ENCODE results near the gene F11R. TPM values are rescaled to one million over a fixed set of nuclear protein-coding genes. Genes with fewer than 3 reads are reported as not detected.

The F11R gene
- total RNA-seq, 1 experiment from 2014 or later: 60.7 TPM

GRCh38 chr1:160987359-160988050 lies 33.4 kb downstream of the F11R start:
- DNase-seq (ENCODE audit: low spot score): no peak
- in situ Hi-C loops (cut with HindIII; ENCODE audit: low sequenced_read_pairs): no loop called here

DNA sequence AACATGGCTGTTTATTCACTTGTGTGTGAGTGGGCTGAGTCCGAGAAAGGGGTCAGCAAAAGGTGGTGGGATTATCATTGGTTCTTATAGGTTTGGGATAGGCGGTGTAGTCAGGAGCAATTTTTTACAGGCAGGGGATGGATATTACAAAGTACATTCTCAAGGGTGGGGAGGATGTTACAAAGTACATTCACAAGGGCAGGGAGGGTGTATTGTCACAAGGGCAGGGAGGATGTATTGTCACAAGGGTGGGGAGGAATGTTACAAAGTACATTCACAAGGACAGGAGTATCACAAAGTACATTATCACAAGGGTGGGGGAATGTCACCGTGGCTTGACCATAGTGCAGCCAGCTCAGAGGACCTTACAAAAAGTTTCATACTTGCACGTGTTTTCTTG lies 35.2 kb downstream of the F11R start:
- DNase-seq (ENCODE audit: low spot score): no peak
- in situ Hi-C loops (cut with HindIII; ENCODE audit: low sequenced_read_pairs): no loop called here

DNA sequence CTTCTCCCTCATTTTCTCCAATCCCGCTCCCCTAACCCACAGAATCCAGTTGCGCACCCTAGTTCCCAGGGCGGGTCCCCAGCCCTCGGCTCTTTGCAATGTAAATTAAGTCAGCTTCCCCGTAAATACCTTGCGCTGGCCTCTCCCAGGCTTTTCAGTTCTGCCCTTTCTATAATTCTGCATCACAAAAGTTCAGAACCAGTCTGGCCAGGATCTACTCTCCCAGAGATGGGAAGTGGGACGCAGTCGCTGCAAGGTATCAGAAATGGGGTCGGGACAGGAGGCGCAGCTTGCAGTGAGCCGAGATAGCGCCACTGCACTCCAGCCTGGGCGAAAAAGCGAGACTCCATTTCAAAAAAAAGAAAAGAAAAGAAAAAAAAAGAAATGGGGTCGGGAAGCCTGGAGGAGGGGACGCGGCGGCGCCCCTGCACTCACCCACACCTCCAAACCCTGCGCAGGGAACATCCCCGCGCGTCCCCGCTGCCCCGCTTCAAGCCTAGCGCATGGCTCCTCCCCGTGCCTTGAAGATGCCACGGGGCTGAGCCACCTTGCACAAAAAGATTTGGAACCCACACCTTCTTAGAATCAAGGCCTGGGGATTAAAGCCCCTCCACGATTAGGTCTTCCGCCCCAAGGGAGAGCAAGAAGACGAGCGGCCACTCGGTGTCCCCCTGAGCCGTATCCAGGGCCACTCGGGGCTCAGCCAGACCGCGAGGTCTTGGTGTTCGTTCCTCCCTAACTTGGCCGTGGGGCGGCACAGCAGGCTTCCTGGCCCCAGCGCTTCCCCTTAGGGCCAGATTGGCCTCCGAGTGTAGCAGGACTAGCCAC lies 39.2 kb downstream of the F11R start:
- in situ Hi-C loops (cut with HindIII; ENCODE audit: low sequenced_read_pairs): no loop called here
- no peak for DNase-seq (ENCODE audit: low spot score)

DNA sequence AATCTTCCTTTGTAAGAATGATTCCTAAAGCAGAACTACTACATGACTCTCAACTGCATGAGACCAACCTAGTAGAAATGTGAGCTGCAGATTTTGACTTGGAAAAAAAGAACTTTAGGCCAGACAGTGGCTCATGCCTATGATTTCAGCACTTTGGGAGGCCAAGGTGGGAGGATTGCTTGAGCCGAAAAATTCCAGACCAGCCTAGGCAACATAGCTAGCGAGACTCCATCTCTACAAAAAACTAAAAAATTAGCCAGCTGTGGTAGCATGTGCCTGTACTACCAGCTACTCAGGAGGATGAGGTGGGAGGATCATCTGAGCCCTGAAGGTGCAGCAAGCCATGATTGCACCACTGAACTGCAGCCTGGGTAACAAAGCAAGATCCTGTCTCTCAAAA lies 41.7 kb downstream of the F11R start:
- in situ Hi-C loops (cut with HindIII; ENCODE audit: low sequenced_read_pairs): no loop called here

GRCh38 chr1:160978510-160978927 lies 42.4 kb downstream of the F11R start:
- DNase-seq (ENCODE audit: low spot score): no peak
- in situ Hi-C loops (cut with HindIII; ENCODE audit: low sequenced_read_pairs): no loop called here

More for the DNA sequence above, 41.7 kb downstream of the F11R start:
- no peak for DNase-seq (ENCODE audit: low spot score)

DNA sequence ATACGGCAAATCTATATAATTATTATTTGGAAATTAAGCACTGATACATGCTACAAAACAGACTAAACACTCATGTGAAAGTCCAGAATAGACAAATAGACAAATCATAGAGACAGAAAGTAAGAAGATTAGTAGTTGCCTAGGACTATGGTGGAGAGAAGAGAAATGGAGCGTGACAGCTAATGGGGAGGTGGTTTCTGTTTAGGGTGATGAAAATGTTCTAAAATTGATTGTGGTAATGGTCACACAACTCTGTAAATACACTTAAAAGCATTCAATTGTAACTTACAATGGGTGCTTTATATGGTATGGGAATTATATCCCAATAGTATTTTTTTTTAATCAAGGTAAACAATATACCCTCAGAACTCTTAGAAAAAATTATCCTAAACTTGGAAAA lies 45.9 kb downstream of the F11R start:
- in situ Hi-C loops (cut with HindIII; ENCODE audit: low sequenced_read_pairs): no loop called here

GRCh38 chr1:160973491-160973890 lies 47.5 kb downstream of the F11R start:
- in situ Hi-C loops (cut with HindIII; ENCODE audit: low sequenced_read_pairs): no loop called here
- no peak for DNase-seq (ENCODE audit: low spot score)

More for the DNA sequence above, 45.9 kb downstream of the F11R start:
- no peak for DNase-seq (ENCODE audit: low spot score)

DNA sequence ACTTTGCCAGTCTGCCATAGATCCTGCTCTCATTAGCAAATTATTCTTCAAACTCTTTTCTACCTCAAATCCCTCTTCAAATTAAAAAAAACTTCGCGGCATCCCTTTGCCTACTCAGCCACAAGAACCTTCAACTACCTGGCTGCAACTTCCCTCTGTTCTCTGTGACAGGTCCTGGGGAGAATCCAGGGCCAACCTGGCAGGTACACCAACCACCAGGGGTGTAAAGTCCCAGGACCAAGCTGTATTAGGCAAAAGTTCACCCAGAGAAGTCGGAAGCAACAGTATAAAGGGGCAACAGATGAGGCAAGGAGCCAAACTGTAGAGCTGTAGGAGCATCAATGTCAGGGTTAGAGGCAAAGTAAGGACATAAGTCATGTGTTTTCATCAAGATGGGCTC lies 48.0 kb downstream of the F11R start:
- no peak for DNase-seq (ENCODE audit: low spot score)
- in situ Hi-C loops (cut with HindIII; ENCODE audit: low sequenced_read_pairs): no loop called here

DNA sequence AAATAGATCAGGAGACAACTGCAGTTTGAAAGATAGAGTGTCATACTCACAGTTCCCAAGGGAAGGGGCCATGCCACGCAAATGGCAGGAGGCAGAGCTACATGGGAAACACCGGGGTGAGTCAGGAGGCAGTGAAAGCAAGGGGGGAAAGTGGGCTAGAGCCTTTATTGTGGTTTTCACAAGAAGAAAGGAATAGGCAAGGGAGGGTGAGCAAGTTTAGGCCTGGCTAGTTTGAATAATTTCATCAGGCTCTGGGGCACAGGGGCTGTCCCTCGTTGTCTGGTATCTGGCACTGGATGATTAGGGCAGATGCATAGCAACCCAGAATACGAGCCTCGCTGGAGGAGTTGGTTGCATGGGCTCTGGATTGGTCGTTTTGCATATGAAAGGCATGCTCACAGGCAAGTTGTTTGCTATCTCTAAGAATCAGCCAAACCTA lies 49.3 kb downstream of the F11R start:
- in situ Hi-C loops (cut with HindIII; ENCODE audit: low sequenced_read_pairs): no loop called here
- no peak for DNase-seq (ENCODE audit: low spot score)

GRCh38 chr1:160963521-160963920 lies 57.4 kb downstream of the F11R start:
- DNase-seq (ENCODE audit: low spot score): no peak
- in situ Hi-C loops (cut with HindIII; ENCODE audit: low sequenced_read_pairs): no loop called here

- in situ Hi-C loops (cut with HindIII; ENCODE audit: low sequenced_read_pairs): no loop called here
- DNase-seq (ENCODE audit: low spot score): no peak
These were observed 59.5 kb downstream of the F11R start for GRCh38 chr1:160961419-160961818.

DNA sequence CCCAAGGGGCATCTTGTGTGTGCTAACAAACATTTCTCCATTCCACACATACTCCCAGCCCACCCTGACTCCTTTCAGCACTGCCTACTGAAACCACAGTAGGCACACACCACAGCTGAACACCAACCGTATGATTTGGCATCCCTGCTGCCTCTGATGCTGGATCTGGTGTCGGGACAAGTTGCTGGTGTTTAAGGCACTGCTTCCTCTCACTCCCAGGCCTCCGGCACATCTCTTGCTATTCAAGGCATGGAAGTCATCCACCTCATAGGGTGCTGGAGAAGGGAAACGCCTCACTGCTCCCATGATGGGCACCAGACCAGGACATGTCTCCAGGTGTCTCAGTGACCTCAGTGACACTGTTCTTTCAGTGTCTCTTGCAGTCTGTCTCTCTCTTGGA lies 64.0 kb downstream of the F11R start:
- no peak for DNase-seq (ENCODE audit: low spot score)
- in situ Hi-C loops (cut with HindIII; ENCODE audit: low sequenced_read_pairs): no loop called here

DNA sequence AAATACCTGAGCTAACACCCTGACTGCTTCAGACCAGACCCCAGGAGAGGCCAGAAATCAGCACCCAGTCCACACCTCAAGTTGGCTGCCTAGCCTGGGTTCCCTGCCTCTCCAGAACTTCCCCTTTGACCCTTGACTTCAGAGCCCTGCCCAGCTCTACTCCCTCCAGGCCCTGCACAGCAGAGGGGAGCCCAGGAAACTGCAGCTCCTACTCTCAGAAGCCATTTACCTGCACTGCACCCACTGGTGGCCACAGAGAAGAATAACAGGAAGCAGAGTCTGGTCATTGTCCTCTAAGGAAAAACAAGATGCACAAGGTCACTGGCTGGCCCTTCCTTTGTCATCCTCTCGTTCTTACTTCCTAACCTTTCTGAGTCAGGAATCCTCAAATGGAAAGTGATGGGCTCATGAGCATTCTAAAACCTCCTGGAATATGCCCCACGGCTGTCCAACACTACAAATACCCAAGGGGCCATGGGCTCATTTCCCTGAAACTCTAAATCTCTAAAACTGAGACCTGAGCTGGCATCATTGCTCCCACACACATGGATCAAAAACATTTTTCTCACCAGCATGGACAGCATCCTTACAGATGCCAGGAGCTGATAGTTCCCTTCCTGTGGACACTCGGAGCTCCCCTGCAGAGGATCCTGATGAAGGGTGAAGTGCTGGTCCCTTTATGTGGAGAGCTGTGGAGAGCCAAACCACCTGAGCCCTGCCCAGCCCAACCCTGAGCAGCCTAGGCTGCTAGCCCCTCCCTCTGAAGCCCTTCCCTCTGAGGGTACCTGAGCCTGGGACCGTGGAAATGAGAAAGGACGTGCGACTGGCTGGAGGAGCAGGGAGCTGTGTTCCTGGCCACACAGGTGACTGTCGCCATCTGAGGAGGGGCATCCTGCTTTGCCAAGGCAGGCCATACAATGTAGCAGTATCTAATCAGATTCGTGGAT lies 66.5 kb downstream of the F11R start, which contains the start of gene ITLN2:
ITLN2 (minus strand) TSS at position 652 of the 947 bp plus-strand sequence; CDS start at position 584, 68 bp downstream.
- DNase-seq (ENCODE audit: low spot score): peak; percentile 8
- in situ Hi-C loops (cut with HindIII; ENCODE audit: low sequenced_read_pairs): no loop called here

GRCh38 chr1:160953030-160953429 lies 67.9 kb downstream of the F11R start:
- in situ Hi-C loops (cut with HindIII; ENCODE audit: low sequenced_read_pairs): no loop called here
- DNase-seq (ENCODE audit: low spot score): no peak

- no peak for DNase-seq (ENCODE audit: low spot score)
- in situ Hi-C loops (cut with HindIII; ENCODE audit: low sequenced_read_pairs): no loop called here
These were observed 68.8 kb downstream of the F11R start for GRCh38 chr1:160952129-160952510.

DNA sequence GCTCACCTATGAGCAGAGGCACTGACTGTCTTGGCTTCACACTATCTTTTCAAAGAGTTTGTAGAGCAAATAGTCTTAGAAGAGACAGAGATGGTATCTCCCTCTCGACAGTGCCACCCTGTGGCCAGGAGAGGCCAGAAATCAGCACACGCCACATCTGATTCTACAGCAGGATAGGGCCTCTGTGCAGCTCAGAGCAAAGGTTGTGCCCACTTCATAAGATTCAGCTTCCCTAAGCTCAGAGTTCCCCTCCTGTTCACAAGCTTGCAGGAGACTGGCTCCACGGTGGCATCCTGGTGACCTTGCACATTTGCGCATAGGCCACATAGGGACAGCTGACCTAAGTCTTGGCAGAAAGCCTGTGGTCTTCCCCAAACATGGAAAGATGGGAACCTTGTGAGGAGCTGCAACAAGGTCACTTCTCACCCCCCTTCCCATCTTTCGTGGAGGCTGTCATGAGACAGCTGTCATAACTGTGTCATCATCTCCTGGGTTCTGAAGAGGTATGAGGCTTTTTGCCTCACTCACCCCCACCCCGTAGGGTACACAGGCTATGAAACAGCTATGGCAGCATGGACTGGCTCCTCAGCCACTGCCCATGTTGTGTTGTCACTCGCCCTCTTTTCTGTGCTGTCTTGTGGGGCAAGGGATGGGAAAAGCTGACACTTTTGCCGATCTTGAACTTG lies 69.4 kb downstream of the F11R start:
- in situ Hi-C loops (cut with HindIII; ENCODE audit: low sequenced_read_pairs): no loop called here
- DNase-seq (ENCODE audit: low spot score): peak; percentile 26

GRCh38 chr1:160950657-160951056 lies 70.3 kb downstream of the F11R start:
- DNase-seq (ENCODE audit: low spot score): no peak
- in situ Hi-C loops (cut with HindIII; ENCODE audit: low sequenced_read_pairs): no loop called here

- in situ Hi-C loops (cut with HindIII; ENCODE audit: low sequenced_read_pairs): no loop called here
- no peak for DNase-seq (ENCODE audit: low spot score)
These were observed 71.1 kb downstream of the F11R start for GRCh38 chr1:160949881-160950280.

Data from G401 (cell line).